GM12865 (cell line): Measurements from ENCODE around the gene PCIF1.
A peak's percentile ranks its signal among the peaks of the same experiment; 100 is the strongest.
"Not testable (repeated sequence)": the region's sequence is repeated elsewhere in the genome, so short reads cannot be mapped to it uniquely, and the experiment has no call there.

Source experiments
- DNase-seq: peaks from one replicate; pipeline ENCODE4 v3.0.0; 2010; ENCODE audit warnings: low read depth
- H3K4me3 ChIP-seq: 2 replicates; pipeline ENCODE4 v1.5.1; 2011; ENCODE audit warnings: mild to moderate bottlenecking, low read depth, low read length, control low read depth
- TF ChIP-seq, protein P1 (sequence below): IDR thresholded peaks from 2 replicates; pipeline ENCODE4 v1.5.1; 2011; ENCODE audit warnings: low read length, control low read depth, low read depth, inconsistent platforms; ENCODE audit not compliant: insufficient read depth; ENCODE audit errors: missing control alignments

The PCIF1 gene

DNA sequence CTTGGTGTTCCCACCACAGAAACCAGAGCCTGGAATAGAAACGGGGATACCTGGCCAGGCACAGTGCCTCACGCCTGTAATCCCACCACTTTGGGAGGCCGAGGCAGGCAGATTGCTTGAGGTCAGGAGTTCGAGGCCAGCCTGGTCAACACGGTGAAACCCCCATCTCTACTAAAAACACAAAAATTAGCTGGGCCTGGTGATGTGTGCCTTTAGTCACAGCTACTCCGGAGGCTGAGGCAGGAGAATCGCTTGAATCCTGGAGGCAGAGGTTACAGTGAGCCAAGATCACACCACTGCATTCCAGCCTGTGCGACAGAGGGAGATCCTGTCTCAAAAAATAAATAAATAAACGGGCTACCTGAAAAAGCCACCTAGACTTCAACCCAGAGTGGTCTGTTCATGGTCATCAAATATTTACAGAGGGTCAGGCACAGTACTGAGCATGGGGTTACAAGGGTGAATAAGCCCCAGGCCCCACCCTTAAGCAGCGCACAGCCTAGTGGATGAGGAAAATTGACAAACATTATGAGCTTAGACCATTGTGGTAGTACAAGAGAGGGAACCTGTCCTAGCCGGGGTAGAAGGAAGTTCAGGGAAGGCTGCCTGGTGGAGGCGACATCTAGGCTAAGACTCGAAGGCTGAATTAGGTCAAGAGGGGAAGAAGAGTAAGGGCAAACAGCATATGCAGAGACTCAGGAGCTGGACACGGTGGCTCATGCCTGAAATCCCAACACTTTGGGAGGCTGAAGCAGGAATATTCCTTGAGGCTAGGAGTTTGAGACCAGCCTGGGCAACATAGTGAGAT, 7.2 kb upstream of the PCIF1 start:
- TF ChIP-seq, protein P1, sequence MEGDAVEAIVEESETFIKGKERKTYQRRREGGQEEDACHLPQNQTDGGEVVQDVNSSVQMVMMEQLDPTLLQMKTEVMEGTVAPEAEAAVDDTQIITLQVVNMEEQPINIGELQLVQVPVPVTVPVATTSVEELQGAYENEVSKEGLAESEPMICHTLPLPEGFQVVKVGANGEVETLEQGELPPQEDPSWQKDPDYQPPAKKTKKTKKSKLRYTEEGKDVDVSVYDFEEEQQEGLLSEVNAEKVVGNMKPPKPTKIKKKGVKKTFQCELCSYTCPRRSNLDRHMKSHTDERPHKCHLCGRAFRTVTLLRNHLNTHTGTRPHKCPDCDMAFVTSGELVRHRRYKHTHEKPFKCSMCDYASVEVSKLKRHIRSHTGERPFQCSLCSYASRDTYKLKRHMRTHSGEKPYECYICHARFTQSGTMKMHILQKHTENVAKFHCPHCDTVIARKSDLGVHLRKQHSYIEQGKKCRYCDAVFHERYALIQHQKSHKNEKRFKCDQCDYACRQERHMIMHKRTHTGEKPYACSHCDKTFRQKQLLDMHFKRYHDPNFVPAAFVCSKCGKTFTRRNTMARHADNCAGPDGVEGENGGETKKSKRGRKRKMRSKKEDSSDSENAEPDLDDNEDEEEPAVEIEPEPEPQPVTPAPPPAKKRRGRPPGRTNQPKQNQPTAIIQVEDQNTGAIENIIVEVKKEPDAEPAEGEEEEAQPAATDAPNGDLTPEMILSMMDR = no peak
- no peak overlapping the region for H3K4me3 ChIP-seq
- no peak for DNase-seq

DNA sequence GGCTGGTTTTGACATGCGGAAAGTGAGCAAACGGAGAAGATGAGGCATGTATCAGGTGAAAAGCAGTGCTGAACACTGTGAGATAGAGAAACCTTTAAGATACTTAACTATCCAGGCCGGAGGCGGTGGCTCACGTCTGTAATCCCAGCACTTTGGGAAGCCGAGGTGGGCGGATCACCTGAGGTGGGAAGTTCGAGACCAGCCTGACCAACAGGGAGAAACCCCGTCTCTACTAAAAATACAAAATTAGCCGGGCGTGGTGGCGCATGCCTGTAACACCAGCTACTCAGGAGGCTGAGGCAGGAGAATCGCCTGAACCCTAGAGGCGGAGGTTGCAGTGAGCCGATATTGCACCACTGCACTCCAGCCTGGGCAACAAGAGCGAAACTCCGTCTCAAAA, 2.8 kb upstream of the PCIF1 start:
- H3K4me3 ChIP-seq, DNase-seq: not testable (repeated sequence)

DNA sequence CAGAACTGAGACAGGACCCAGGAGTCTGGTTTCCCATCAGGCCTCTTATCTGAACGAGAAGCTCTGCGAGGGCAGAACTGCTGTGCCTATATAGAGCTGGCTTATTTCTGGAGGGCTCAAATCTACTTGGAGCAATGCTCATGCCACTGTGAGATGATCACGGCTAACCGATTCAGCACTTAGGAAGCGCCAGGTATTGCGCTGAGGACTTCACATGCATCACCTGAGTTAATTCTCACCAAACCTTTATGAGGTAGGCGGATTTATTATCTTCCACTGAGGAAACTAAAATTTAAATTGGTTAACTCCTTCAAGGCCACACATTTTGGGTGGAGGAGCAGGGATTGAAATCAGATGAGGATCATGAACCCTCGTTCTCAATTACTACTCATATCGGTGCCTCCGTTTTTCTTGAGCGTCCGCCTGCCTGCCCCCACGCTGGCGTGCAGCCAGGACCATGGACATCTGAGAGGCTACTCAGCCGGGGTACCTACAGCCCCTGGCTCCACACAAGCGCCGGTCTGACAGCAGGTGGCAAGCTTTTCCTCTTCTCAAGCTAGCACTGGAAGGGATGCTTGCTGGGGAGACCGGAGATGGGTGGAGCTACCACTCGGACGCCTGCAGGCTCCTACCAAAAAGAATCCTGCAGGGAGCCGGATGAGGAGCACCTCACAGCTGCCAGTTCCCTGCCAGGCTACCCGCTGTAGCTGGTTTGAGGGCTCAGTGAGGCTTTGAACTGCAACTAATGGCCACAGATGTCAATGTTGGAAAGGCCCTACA, 1.0 kb upstream of the PCIF1 start:
- peak overlapping the region; percentile 82 for H3K4me3 ChIP-seq
- peak; percentile 87 for DNase-seq
- TF ChIP-seq, protein P1 = peak; percentile 30

DNA sequence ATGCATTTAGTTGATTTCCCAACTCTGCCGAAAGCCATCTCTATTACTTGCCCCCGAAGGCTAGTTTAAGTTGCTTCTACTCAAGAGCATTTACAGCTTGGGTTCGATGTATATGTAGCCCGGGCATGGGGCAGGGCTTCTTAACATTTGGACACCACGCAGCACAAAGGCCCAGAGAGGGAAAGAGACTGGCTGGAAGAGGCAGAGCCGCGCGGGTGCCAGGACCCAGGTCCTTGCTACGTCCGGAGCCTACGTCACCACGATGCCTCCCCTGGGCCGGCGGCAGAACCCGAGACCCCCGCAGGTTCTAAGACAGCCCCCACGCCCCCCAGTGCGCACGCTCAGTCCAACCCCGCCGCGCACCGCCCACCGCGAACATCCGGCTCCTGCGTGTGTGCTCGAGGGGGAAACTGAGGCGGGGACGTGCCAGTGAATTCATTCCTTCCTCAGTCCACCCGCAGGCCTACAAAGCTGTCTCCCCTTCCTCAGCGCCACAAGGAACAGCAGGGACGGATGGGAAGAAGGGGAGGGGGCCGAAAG, 367 bp upstream of the PCIF1 start:
- DNase-seq = peak; percentile 69
- TF ChIP-seq, protein P1 = no peak
- peak overlapping the region; percentile 82 for H3K4me3 ChIP-seq

DNA sequence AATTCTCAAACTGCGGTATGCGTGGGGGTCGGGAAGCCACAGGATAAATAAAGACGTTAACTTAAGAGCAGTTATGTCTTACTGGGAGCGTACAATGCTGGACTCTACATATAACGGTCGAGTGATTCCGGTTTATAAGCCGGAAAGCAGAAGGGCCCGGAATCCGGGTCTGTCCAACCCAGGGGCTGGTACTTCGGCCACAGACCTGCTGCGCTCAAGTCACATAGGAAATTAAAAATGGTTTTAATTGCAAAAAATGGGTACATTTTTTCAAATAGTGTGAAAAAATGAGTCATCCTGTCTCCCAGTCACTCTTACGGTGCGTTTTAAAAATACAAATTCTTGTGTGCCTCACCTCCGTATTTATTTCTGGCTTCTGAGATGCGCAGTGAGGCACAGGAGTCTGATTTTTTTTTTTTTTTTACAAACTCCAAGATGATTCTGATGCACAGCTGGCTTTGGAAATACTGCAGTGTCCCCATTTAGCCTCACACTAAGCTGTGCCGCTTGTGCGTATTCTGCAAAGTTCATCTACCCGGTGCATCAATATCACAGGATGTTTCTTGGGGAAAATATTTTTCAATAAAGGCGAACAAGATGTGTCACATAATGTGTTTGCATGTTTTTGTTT, 1.0 kb downstream of the PCIF1 start:
- H3K4me3 ChIP-seq = peak overlapping the region; percentile 66
- DNase-seq = no peak
- TF ChIP-seq, protein P1 = no peak

DNA sequence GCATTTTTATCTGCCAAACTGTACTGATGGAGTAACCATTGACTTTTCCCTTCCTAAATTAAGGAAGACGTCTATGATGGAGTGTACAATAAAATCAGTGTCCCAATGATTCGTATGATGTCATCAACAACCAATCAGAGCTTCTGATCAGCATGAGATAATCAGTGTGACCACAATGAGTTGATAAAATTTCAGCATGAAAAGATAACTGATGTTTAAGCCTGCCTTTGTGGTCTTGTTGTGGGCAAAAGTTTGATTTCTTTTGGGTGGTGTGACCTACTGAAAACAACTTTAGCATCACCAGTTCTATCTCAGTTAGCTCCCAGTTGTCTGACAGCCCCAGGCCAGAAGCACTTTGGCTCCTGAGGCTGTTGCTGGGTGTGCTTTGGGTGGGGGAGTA, 3.3 kb downstream of the PCIF1 start:
- TF ChIP-seq, protein P1 = no peak

DNA sequence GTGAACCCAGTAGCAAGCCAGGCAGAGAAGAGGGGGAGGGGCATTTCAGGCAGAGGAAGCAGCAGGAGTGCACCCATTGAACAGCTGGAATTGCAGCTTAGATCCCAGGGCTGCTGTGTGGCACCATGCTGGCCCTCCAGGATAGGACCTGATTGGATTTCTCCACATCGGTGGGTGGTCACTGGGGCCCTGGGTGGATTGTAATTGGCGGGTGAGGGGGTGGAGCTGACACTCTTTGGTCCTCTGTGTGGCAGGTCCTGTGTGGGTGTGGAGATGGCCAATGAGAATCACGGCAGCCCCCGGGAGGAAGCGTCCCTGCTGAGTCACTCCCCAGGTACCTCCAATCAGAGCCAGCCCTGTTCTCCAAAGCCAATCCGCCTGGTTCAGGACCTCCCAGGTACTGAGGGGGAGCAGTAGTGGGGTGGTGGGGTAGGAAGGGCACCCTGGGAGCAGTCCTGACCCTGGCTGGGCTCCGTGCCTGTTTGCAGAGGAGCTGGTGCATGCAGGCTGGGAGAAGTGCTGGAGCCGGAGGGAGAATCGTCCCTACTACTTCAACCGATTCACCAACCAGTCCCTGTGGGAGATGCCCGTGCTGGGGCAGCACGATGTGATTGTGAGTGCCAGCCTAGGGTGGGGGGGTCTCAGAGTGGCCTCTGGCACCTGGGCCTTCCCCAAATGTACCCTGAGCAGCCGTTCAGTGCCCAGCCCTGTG, 4.4 kb downstream of the PCIF1 start:
- DNase-seq = no peak
- TF ChIP-seq, protein P1 = no peak
- no peak overlapping the region for H3K4me3 ChIP-seq

More for the DNA sequence above, 3.3 kb downstream of the PCIF1 start:
- no peak overlapping the region for H3K4me3 ChIP-seq
- no peak for DNase-seq
